Endodermal cell (in vitro differentiated cells): ENCODE data around the gene WDCP. TPM values are rescaled to one million over a fixed set of nuclear protein-coding genes. Genes with fewer than 3 reads are reported as not detected.

Experiments used
- DNase-seq: peaks from one replicate; pipeline ENCODE4 v3.0.0-alpha.2; 2017
- H3K27ac ChIP-seq: 2 replicates; pipeline ENCODE4 v1.5.1; 2013; ENCODE audit warnings: mild to moderate bottlenecking, low read depth, low read length, moderate library complexity
- H3K27me3 ChIP-seq: 2 replicates; pipeline ENCODE4 v1.6.1; 2013; ENCODE audit warnings: mild to moderate bottlenecking, low read length, moderate library complexity; ENCODE audit not compliant: insufficient read depth, control insufficient read depth, poor library complexity, severe bottlenecking
- H3K36me3 ChIP-seq: 2 replicates; pipeline ENCODE4 v1.7.0; 2013; ENCODE audit warnings: mild to moderate bottlenecking, low read length, moderate library complexity; ENCODE audit not compliant: control insufficient read depth, insufficient read depth
- H3K4me1 ChIP-seq: one replicate; pipeline ENCODE4 v1.7.0; 2013; ENCODE audit warnings: low read length; ENCODE audit not compliant: control insufficient read depth, insufficient read depth
- H3K4me3 ChIP-seq: 2 replicates; pipeline ENCODE4 v1.5.1; 2013; ENCODE audit warnings: mild to moderate bottlenecking, low read length, moderate library complexity
- H3K9ac ChIP-seq: 2 replicates; pipeline ENCODE4 v1.6.1; 2013; ENCODE audit warnings: mild to moderate bottlenecking, low read length, moderate library complexity; ENCODE audit not compliant: poor library complexity, severe bottlenecking; ENCODE audit errors: extremely low read depth
- H3K9me3 ChIP-seq: 2 replicates; pipeline ENCODE4 v1.6.1; 2013; ENCODE audit warnings: mild to moderate bottlenecking, low read length, moderate library complexity; ENCODE audit not compliant: control insufficient read depth
- H3K27ac Mint-ChIP-seq: 2 replicates; pipeline ENCODE4 v1.8.0; 2020; ENCODE audit warnings: mixed read lengths
- H3K27me3 Mint-ChIP-seq: 2 replicates; pipeline ENCODE4 v1.8.0; 2021; ENCODE audit warnings: mild to moderate bottlenecking, mixed read lengths; ENCODE audit not compliant: insufficient read depth
- H3K36me3 Mint-ChIP-seq: 2 replicates; pipeline ENCODE4 v1.8.0; 2020; ENCODE audit warnings: low read depth, mixed read lengths
- H3K4me1 Mint-ChIP-seq: 2 replicates; pipeline ENCODE4 v1.8.0; 2020; ENCODE audit warnings: mixed read lengths
- H3K4me3 Mint-ChIP-seq: 2 replicates; pipeline ENCODE4 v1.8.0; 2020; ENCODE audit warnings: mild to moderate bottlenecking, moderate library complexity, mixed read lengths
- H3K9me3 Mint-ChIP-seq: 2 replicates; pipeline ENCODE4 v1.8.0; 2020; ENCODE audit warnings: mild to moderate bottlenecking, mixed read lengths
- WGBS, 2 experiments: methylation state at CpG; one replicate each; pipeline versions ENCODE4 v1.1.5 to v1.1.7; 2013; ENCODE audit warnings: missing lambda C conversion rate in 2 of 2, mixed read lengths in 1 of 2; ENCODE audit not compliant: insufficient coverage in 1 of 2, insufficient read length in 1 of 2; 5-methylcytosine and 5-hydroxymethylcytosine counted together
- total RNA-seq, 2 donors: library from RNA; stranded (reverse); fragmentation: NEBNext Ultra II Directional in 1 of 2; extraction: Animal tissue kit (Norgen Biotek cat#: 25700) in 1 of 2; gene quantifications; 2 replicates in 1 of 2; 3 replicates in 1 of 2; pipeline ENCODE4 v1.2.1, GENCODE V29; 2021
- TF ChIP-seq, protein P1 (sequence below): fragments of 200-600 bp; sonication (generic); conservative IDR thresholded peaks from 2 replicates; pipeline ENCODE4 v1.5.0; 2021; ENCODE audit warnings: antibody characterized with exemption, mild to moderate bottlenecking

WDCP gene
- total RNA-seq, 2 donors from 2014 or later: 18.2 to 24.1 TPM

DNA sequence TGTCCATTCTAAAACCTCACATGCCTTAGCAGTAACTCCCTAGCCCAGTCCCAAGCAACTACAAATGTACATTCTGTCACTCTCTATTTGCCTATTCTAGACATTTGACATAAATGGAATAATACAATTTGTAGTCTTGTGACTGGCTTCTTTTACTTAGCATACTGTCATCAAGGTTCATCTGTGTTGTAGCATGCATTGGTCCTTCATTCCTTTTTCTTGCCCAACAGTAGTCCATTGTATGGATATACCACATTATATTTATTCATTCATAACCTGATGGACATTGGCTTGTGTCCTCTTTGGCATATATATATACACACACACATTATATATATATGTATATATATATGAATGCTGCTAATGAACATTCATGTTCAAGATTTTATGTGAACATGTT is 39.5 kb downstream of the WDCP start:
- Histone ChIP-seq H3K36me3 (no peaks in the 10 kb centered on the region), H3K27ac (no peak overlapping the region), H3K27me3 (peaks cover 25% of the 10 kb centered on the region), H3K9ac (no peak overlapping the region), H3K4me1 (no peaks in the 10 kb centered on the region), H3K9me3 (no peaks in the 10 kb centered on the region), H3K4me3 (no peak overlapping the region)
- DNase-seq: no peak
- TF ChIP-seq, protein P1, sequence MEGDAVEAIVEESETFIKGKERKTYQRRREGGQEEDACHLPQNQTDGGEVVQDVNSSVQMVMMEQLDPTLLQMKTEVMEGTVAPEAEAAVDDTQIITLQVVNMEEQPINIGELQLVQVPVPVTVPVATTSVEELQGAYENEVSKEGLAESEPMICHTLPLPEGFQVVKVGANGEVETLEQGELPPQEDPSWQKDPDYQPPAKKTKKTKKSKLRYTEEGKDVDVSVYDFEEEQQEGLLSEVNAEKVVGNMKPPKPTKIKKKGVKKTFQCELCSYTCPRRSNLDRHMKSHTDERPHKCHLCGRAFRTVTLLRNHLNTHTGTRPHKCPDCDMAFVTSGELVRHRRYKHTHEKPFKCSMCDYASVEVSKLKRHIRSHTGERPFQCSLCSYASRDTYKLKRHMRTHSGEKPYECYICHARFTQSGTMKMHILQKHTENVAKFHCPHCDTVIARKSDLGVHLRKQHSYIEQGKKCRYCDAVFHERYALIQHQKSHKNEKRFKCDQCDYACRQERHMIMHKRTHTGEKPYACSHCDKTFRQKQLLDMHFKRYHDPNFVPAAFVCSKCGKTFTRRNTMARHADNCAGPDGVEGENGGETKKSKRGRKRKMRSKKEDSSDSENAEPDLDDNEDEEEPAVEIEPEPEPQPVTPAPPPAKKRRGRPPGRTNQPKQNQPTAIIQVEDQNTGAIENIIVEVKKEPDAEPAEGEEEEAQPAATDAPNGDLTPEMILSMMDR: no peak
- no peaks in the 10 kb centered on the region for H3K36me3 Mint-ChIP-seq
- no peak overlapping the region for H3K27ac Mint-ChIP-seq
- no peak overlapping the region for H3K4me3 Mint-ChIP-seq
- no peaks in the 10 kb centered on the region for H3K9me3 Mint-ChIP-seq
- H3K4me1 Mint-ChIP-seq: peaks cover under 1% of the 10 kb centered on the region
- H3K27me3 Mint-ChIP-seq: peaks cover 24% of the 10 kb centered on the region

DNA sequence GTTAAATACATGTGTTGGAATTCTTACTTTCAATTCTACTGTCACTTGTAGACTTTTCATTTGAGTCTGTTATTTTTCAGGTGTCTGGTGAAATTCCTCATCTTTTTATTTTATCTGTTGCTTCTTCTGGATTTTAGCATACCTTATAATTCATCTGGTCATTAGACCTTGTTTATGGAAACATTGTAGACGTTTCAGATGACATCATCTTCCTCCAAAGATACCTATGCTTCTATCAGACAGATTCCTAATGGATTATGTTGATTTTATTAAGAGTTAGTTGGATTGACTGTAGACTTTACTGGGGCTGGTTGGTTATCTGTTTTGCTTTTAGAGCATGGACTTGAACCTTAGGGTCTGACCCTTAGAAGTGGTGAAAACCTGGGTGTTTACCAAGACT is 52.6 kb downstream of the WDCP start:
- Histone ChIP-seq H3K4me1 (no peaks in the 10 kb centered on the region), H3K9ac (no peak overlapping the region), H3K9me3 (no peaks in the 10 kb centered on the region), H3K36me3 (peaks cover 27% of the 10 kb centered on the region), H3K27ac (no peak overlapping the region), H3K27me3 (no peaks in the 10 kb centered on the region), H3K4me3 (no peak overlapping the region)
- Mint-ChIP-seq H3K27ac (no peak overlapping the region), H3K9me3 (no peaks in the 10 kb centered on the region), H3K4me3 (no peak overlapping the region), H3K27me3 (no peaks in the 10 kb centered on the region), H3K36me3 (peaks cover 20% of the 10 kb centered on the region), H3K4me1 (peaks cover 8% of the 10 kb centered on the region)
- TF ChIP-seq, protein P1: no peak
- WGBS, 2 experiments: 86% methylated on average over 1 of the region's 1 CpG; no CpG with 5 or more reads in 1 of the 2 experiments
- DNase-seq: no peak

DNA sequence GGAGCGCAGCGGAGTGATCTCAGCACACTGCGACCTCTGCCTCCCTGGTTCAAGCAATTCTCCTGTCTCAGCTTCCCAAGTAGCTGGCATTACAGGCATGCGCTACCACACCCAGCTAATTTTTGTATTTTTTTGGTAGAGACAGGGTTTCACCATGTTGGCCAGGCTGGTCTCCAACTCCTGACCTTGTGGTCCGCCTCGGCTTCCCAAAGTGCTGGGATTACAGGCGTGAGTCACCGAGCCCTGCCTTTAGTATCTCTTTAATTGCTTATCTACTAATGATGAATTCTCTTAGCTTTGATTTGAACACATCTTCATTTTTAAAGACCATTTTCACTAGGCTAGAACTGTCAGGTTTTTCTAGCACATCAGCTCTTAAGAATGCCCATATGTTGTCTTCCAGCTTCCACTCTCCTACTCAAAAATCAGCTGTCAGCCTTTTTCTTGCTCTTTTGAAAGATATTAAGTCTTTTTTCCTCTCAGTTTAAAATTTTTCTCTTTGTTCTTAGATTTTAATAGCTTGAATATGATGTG is 53.4 kb downstream of the WDCP start:
- no peak overlapping the region for H3K27ac ChIP-seq
- H3K27ac Mint-ChIP-seq: no peak overlapping the region

More for the DNA sequence above, 53.4 kb downstream of the WDCP start:
- WGBS, 2 experiments: 94 to 95% methylated on average over 5 to 8 of the region's 8 CpGs
- H3K36me3 ChIP-seq: peaks cover 27% of the 10 kb centered on the region
- H3K4me3 Mint-ChIP-seq: no peak overlapping the region
- H3K36me3 Mint-ChIP-seq: peaks cover 19% of the 10 kb centered on the region
- H3K9me3 ChIP-seq: no peaks in the 10 kb centered on the region
- peaks cover 8% of the 10 kb centered on the region for H3K4me1 Mint-ChIP-seq
- H3K9me3 Mint-ChIP-seq: no peaks in the 10 kb centered on the region
- H3K27me3 ChIP-seq: no peaks in the 10 kb centered on the region
- no peak overlapping the region for H3K4me3 ChIP-seq
- no peak for DNase-seq
- no peaks in the 10 kb centered on the region for H3K27me3 Mint-ChIP-seq
- no peaks in the 10 kb centered on the region for H3K4me1 ChIP-seq
- H3K9ac ChIP-seq: no peak overlapping the region
- TF ChIP-seq, protein P1: no peak
